ENCODE data around the gene POC1A.
"Not testable (repeated sequence)": the region's sequence is repeated elsewhere in the genome, so short reads cannot be mapped to it uniquely, and the experiment has no call there.

POC1A gene

DNA sequence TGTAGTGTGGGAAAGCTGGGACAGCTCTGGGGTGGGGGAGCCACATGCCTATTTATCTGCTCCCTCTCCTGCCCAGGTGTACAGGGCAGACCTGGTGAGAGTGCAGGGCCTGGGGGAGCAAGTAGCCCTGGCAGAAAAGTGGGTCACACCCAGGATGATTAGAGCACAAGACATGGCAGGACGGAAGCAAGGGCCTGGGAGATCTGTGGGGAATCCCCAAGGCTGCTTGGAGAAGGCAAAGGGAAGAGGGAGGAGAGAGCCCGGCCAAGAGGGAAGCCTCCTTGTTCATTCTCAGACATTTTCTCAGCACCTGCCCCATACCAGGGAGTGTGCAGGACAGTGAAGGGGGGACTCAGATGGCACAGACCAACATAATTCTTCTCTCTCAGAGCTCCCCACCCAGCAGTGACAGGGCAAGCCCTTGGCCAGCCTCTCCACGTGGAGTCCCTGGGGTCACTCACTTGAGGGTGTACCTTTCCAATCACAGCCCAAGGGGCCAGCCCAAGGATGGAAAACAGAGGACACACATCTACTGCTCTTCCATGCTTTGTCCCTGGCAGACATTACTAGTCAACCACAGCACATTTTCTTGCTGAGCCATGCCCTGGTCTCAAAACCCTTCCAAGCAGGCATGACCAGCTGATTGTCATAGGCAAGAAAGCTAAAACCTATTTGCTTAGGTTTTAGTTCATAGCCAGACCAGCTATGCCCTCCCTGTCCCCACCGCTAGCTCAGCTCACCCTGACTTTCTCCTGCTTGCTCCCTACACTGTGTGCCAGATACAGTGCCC lies 92.9 kb downstream of the POC1A start:
- DNase-seq = no peak

GRCh38 chr3:52059781-52060180 lies 94.4 kb downstream of the POC1A start:
- no peak for DNase-seq

DNA sequence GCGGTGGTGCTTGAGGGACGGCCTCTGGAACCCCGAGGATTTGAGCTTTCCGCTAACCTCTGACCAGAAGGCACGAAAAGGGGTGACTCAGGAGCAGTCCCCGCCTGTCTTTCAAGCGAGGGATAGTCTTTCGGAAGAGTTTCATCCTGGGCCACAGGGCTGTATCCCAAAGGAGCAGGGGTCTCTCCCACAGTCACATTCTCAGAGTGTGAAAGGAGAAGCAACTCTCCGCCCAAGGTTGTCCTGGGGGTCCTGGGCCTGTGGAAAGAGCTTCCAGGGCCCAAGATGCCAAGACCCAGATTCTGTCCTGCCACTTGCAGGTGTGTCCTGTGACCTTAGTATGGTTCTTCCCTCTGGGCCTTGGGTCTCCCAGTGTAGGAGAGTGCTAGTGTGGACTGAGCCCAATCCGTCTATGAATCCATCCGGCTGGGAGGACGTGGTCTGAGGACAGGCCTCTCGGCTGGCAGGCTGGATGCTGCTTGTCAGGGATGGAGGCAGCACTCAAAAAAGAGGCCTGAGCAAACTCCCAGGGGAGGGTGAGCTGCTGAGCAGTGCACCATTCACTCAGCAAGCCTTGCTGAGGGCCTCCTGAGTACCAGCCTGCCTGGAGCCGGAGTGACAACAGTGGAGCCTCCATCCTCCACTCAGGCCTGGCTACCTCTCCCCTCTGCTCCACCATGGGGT lies 96.3 kb downstream of the POC1A start:
- DNase-seq = no peak

DNA sequence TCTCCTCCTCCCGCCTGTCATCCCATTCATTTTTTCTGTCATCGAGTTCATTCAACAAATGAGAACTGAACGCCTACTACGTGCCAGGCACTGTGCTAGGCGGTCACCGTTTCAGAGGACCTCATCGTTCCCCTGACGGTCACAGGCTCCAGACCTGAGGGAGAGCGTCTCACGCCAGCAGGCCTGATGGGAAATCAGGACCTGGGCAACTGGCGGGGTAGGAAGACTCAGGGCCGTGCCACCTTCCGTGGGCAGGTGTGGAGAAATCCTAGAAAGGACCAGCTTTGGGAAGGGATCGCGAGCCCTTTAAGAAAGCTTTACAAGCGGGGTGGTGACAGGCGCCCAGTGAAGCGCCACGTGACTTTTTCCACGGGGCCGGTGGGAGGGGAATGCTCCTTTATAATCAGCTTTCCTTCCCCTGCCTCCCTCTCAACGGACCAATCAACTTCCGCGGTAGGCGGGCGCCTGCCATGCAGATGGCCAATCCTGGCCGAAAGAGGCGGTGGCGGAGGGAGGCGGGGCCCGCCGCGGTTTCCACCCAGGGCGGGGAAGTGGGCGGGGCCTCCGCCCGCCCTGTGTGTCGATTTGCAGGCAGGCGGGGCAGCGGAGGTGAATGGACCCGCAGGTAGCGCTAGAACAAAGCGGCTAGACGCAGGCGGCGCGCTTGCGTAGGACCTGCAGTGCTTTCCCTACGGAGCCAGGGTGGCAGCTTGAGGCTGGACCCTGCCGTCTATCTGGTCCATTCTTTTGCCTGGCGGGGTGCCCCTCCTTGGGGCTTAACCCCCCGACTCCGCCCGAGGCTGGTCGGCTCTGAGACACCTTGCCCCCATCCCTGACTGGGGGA lies 97.0 kb downstream of the POC1A start:
- DNase-seq = peak; percentile 97

DNA sequence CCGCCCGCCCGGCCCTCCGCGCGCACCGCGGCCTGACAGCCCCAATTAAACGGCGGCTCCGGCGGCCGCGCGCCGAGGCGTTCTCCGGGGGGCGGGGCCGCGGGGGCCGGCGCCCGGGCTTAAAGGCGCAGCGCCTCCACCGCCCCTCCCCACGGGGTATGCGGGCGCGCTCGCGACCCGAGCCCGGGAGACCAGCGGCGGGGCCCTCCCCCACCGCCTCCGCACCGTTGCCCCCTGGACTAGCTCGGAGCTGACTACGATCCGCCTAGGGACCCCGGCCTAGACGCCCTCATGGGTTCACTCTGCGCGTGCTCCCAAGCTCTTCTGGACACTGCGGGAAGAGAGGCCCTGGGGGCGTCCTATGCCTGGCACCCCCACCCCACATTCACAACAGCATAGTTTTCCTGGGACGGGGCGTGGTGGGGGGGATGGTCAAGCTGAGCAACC lies 97.7 kb downstream of the POC1A start, which contains the start of gene DUSP7:
Gene DUSP7 (minus strand): TSS at position 51 of the 447 bp plus-strand sequence. CDS start 205 bp downstream, outside the sequence.
- peak; percentile 61 for DNase-seq

- DNase-seq = no peak
Observed at GRCh38 chr3:52055537-52056351, 98.5 kb downstream of the POC1A start.

GRCh38 chr3:52054661-52055511 lies 99.3 kb downstream of the POC1A start:
- DNase-seq = no peak

- no peak for DNase-seq
Observed at GRCh38 chr3:52053307-52054304, 100.6 kb downstream of the POC1A start.

GRCh38 chr3:52052831-52053306 lies 101.4 kb downstream of the POC1A start:
- DNase-seq = no peak

- DNase-seq = no peak
Observed at GRCh38 chr3:52051444-52051843, 102.8 kb downstream of the POC1A start.

DNA sequence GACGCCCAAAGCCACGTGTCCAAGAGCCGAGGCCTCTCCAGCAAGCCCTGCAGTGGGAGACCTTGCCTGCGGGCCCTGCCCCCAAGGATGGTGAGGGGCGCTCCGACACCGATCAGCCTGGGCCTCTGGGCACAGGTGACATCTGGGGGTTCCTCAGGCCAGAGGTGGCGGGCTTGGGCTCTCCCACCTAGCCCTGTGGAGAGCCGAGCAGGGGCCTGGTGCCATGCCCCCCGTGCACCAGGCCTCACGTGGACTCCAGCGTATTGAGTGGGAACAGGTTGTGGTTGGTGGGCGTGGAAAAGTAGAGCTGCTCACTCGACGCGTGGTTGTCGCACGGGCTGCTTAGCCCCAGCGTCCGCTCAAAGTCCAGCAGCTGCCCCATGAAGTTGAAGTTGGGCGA lies 103.7 kb downstream of the POC1A start:
- no peak for DNase-seq

GRCh38 chr3:52049503-52049902 lies 104.7 kb downstream of the POC1A start:
- no peak for DNase-seq

DNA sequence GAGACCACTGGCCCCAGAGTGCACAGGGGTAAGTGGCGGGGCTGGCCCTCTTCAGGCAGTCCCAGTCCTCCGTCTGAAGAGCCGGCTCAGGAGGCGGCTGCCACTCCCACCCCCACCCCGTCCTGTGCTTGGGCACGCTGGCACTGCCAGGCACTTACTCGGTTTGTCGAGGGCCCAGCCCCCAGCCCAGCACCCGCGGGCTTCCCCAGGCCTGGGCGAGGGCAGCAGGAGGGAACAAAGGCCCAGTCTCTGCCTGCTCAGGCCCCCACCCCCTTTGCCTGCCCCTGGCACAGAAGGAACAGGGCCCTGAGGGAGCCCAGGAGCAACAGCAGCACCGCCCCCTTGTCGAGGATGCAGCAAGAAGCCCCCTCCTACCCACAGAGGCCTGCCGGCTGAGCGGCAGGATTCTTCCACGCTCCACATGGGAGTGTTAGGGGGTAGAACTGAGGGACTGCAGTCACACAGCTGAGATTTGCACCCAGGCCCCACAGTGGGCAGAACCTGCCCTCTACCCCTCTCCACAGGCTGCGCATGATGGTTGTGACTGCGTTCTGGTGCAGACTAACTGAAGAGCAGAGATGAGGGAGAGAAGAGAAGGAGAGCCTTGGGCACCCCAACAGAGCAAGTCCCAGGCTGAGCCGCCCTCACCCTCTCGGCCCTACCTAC lies 106.8 kb downstream of the POC1A start:
- no peak for DNase-seq

- no peak for DNase-seq
Observed at GRCh38 chr3:52046902-52047239, 107.4 kb downstream of the POC1A start.

- no peak for DNase-seq
Observed at GRCh38 chr3:52046186-52046901, 107.9 kb downstream of the POC1A start.

DNA sequence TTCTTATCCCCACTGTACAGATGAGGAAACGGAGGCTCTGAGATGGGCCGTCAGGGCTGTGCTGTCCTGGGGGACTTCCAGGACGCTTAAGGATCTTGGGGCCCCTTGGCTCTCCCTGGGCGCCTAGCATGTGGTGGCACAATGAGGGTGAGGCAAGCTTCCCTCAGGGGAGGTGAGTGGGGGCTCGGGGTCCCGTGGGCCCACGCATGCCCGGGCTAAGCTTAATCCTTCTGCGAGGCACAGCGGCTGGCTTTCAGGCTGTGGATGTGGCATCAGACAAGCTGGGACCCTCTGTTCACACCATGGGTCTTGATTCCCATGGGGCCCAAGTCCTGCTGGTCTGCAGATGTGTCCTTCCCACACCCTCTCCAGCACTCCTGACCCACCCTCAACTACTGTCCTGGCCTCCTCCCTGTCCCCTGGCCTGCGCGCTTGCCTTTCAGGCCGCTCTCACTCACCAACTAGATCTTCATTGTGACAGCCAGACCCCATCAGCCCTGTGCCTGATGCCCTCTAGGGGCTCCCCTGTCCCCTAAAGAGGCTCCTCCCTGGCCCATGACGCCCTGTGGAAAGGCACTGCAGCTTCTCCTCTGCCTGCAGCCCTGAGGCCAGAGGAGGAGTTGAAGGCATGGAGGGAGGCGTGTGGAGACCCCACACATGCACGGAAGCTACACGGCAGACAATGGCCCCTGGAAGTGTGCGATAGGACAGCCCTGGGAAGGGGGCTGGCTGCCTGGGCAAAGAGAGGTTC lies 109.2 kb downstream of the POC1A start:
- no peak for DNase-seq

GRCh38 chr3:52043750-52044149 lies 110.5 kb downstream of the POC1A start:
- DNase-seq = no peak

GRCh38 chr3:52043039-52043438 lies 111.2 kb downstream of the POC1A start:
- not testable (repeated sequence) for DNase-seq
